ENCODE measurements around the gene SLC38A3.

DNA sequence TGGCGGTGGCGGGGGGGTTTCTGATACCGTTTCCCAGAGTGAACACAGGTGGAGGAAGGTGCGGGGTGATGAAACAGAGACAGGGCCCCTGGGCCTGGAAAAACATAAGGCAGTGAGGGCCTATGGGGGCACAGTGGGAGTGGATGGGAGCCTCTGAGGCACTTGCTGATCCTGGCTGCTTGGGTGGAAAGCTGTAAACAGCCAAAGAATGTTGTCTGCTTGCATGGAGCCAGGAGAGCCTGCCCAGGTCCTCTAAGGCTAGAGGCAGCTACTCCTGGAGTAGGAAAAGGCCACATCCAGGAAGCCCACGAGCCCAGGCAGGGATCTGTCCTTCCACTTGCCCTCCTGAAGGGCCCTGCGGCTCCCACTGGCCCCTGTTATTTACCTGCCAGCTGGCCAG lies 60.9 kb downstream of the SLC38A3 start:
- TF ChIP-seq, protein P1, sequence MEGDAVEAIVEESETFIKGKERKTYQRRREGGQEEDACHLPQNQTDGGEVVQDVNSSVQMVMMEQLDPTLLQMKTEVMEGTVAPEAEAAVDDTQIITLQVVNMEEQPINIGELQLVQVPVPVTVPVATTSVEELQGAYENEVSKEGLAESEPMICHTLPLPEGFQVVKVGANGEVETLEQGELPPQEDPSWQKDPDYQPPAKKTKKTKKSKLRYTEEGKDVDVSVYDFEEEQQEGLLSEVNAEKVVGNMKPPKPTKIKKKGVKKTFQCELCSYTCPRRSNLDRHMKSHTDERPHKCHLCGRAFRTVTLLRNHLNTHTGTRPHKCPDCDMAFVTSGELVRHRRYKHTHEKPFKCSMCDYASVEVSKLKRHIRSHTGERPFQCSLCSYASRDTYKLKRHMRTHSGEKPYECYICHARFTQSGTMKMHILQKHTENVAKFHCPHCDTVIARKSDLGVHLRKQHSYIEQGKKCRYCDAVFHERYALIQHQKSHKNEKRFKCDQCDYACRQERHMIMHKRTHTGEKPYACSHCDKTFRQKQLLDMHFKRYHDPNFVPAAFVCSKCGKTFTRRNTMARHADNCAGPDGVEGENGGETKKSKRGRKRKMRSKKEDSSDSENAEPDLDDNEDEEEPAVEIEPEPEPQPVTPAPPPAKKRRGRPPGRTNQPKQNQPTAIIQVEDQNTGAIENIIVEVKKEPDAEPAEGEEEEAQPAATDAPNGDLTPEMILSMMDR (IDR thresholded peaks at IDR 0.05) = no peak
- TF ChIP-seq POLR2A (IDR thresholded peaks at IDR 0.05) = no peak

All from uterus (tissue), 2 donors.